ENCODE data around the gene TMEM130.
"Not testable (repeated sequence)": the region's sequence is repeated elsewhere in the genome, so short reads cannot be mapped to it uniquely, and the experiment has no call there.

Gene TMEM130

GRCh38 chr7:98877146-98877545 lies 7.3 kb upstream of the TMEM130 start:
- DNase-seq, result no peak

- DNase-seq, result no peak
Observed at GRCh38 chr7:98875501-98875900, 5.7 kb upstream of the TMEM130 start.

GRCh38 chr7:98874942-98875341 lies 5.1 kb upstream of the TMEM130 start:
- DNase-seq, result no peak

GRCh38 chr7:98873610-98874009 lies 3.8 kb upstream of the TMEM130 start:
- DNase-seq, result not testable (repeated sequence)

GRCh38 chr7:98872328-98872924 lies 2.6 kb upstream of the TMEM130 start:
- DNase-seq, result no peak

- DNase-seq, result no peak
Observed at GRCh38 chr7:98870807-98871491, 1.1 kb upstream of the TMEM130 start.

- DNase-seq, result peak in 1 of 2 experiments; percentile 61
Observed at GRCh38 chr7:98870121-98870651, 372 bp upstream of the TMEM130 start.

GRCh38 chr7:98869027-98869596 lies 702 bp downstream of the TMEM130 start:
- DNase-seq, result no peak

GRCh38 chr7:98868450-98868849 lies 1.4 kb downstream of the TMEM130 start:
- DNase-seq, result no peak

GRCh38 chr7:98866765-98867164 lies 3.0 kb downstream of the TMEM130 start:
- no peak for DNase-seq

- no peak for DNase-seq
Observed at GRCh38 chr7:98866351-98866750, 3.5 kb downstream of the TMEM130 start.

GRCh38 chr7:98864731-98865453 lies 4.9 kb downstream of the TMEM130 start:
- DNase-seq, result no peak

GRCh38 chr7:98863601-98864000 lies 6.2 kb downstream of the TMEM130 start:
- no peak for DNase-seq

- no peak for DNase-seq
Observed at GRCh38 chr7:98862716-98863420, 6.9 kb downstream of the TMEM130 start.

GRCh38 chr7:98862203-98862602 lies 7.6 kb downstream of the TMEM130 start:
- DNase-seq, result no peak

GRCh38 chr7:98860071-98860470 lies 9.7 kb downstream of the TMEM130 start:
- DNase-seq, result no peak

- no peak for DNase-seq
Observed at GRCh38 chr7:98855610-98856422, 14.0 kb downstream of the TMEM130 start.

GRCh38 chr7:98852826-98853225 lies 17.0 kb downstream of the TMEM130 start:
- no peak for DNase-seq

- no peak for DNase-seq
Observed at GRCh38 chr7:98848918-98849317, 20.9 kb downstream of the TMEM130 start.

GRCh38 chr7:98842552-98842951 lies 27.3 kb downstream of the TMEM130 start:
- not testable (repeated sequence) for DNase-seq

- peak; percentile 33 to 34 for DNase-seq
Observed at GRCh38 chr7:98841179-98841997, 28.4 kb downstream of the TMEM130 start.

Data from NCI-H187 (cell line).